Endothelial cell of umbilical vein (primary cell): ENCODE measurements around the gene CALN1. TPM values are rescaled to one million over a fixed set of nuclear protein-coding genes. Genes with fewer than 3 reads are reported as not detected.

ENCODE experiments used
- BruUV-seq: library from RNA; stranded (reverse); fragments of 400-500 nt; replicated peaks from 2 replicates; lab custom pipeline; 2021; lab: Mats Ljungman, UMichigan
- CTCF ChIA-PET: fragments of 300-600, 350-600 bp; sonication (Branson Sonifier 250); formaldehyde crosslinking; loops from one replicate; lab custom pipeline; 2021; ENCODE audit warnings: antibody characterized with exemption, inconsistent platforms; lab: Charles Lee
- POLR2A ChIA-PET: fragments of 300-600, 350-600 bp; sonication (Branson Sonifier 250); formaldehyde crosslinking; loops from one replicate; lab custom pipeline; 2021; ENCODE audit warnings: antibody characterized with exemption, inconsistent platforms; lab: Charles Lee
- DNase-seq: peaks from one replicate; pipeline ENCODE4 v3.0.0-alpha.2; 2011; ENCODE audit warnings: low read depth, low spot score
- FAIRE-seq: peaks from 2 replicates; lab custom pipeline; 2011; peaks lifted over from hg19 to GRCh38; lab: Jason Lieb, UNC
- H2AFZ ChIP-seq: 2 replicates; pipeline ENCODE4 v1.6.0; 2012; ENCODE audit warnings: low read depth, low read length, control low read depth, inconsistent platforms
- H3K27ac ChIP-seq: 2 replicates; pipeline ENCODE4 v1.5.1; 2011; ENCODE audit warnings: low read depth, mild to moderate bottlenecking, control low read depth, low read length, moderate library complexity; ENCODE audit not compliant: insufficient read depth
- H3K27me3 ChIP-seq, 2 experiments: 2 replicates each; pipeline versions ENCODE4 v1.6.0 to v1.6.1; 2011; ENCODE audit warnings: low read length in 2 of 2, mixed read lengths in 1 of 2; ENCODE audit not compliant: control insufficient read depth in 2 of 2, insufficient read depth in 2 of 2
- H3K36me3 ChIP-seq, 2 experiments: 2 replicates in 1 of 2; 3 replicates in 1 of 2; pipeline ENCODE4 v1.5.1; 2011; ENCODE audit warnings: low read length in 2 of 2, mild to moderate bottlenecking in 1 of 2, moderate library complexity in 1 of 2; ENCODE audit not compliant: control insufficient read depth in 2 of 2, insufficient read depth in 2 of 2; ENCODE audit errors: extremely low read depth in 1 of 2
- H3K4me1 ChIP-seq: 3 replicates; pipeline ENCODE4 v1.5.1; 2011; ENCODE audit warnings: mild to moderate bottlenecking, low read length; ENCODE audit not compliant: control insufficient read depth, insufficient read depth; ENCODE audit errors: extremely low read depth
- H3K4me2 ChIP-seq: 2 replicates; pipeline ENCODE4 v1.6.1; 2011; ENCODE audit warnings: low read length, control low read depth, mixed read lengths; ENCODE audit not compliant: insufficient read depth
- H3K4me3 ChIP-seq, 3 experiments: fragments of 200-600 bp in 1 of 3; sonication (generic), shearing (Covaris generic) in 1 of 3; replicated peaks in 1 of 3; 2 replicates each; pipeline ENCODE4 v1.5.1; 2011 to 2016; ENCODE audit warnings: control low read depth in 3 of 3, low read length in 3 of 3, mild to moderate bottlenecking in 2 of 3, inconsistent platforms in 1 of 3, low read depth in 1 of 3, moderate library complexity in 1 of 3; ENCODE audit not compliant: insufficient read depth in 1 of 3
- H3K79me2 ChIP-seq: 2 replicates; pipeline ENCODE4 v1.6.0; 2012; ENCODE audit warnings: low read length, inconsistent platforms; ENCODE audit not compliant: control insufficient read depth, insufficient read depth
- H3K9ac ChIP-seq: replicated peaks from 2 replicates; pipeline ENCODE3; 2011; ENCODE audit warnings: low read length, control low read depth; ENCODE audit not compliant: insufficient read depth; ENCODE audit errors: extremely low read depth
- H3K9me1 ChIP-seq: replicated peaks from 3 replicates; pipeline ENCODE4 v1.6.0; 2011; ENCODE audit warnings: mild to moderate bottlenecking, low read length; ENCODE audit not compliant: control insufficient read depth, insufficient read depth; ENCODE audit errors: extremely low read depth
- H3K9me3 ChIP-seq: replicated peaks from 2 replicates; pipeline ENCODE4 v1.5.1; 2012; ENCODE audit warnings: low read length, inconsistent platforms; ENCODE audit not compliant: control insufficient read depth, insufficient read depth
- H4K20me1 ChIP-seq: replicated peaks from 2 replicates; pipeline ENCODE3; 2011; ENCODE audit warnings: mild to moderate bottlenecking, low read length; ENCODE audit not compliant: control insufficient read depth, insufficient read depth; ENCODE audit errors: extremely low read depth
- CTCF ChIP-seq, 2 donors: IDR thresholded peaks; 1 replicate in 1 of 2; 2 replicates in 1 of 2; pipeline ENCODE4 v1.5.1; 2011; ENCODE audit warnings: low read length in 2 of 2, mild to moderate bottlenecking in 2 of 2, moderate library complexity in 2 of 2, control low read depth in 1 of 2, inconsistent platforms in 1 of 2, low read depth in 1 of 2; ENCODE audit not compliant: insufficient read depth in 1 of 2; ENCODE audit errors: extremely low read depth in 1 of 2
- FOS ChIP-seq: IDR thresholded peaks from 2 replicates; pipeline ENCODE4 v1.6.1; 2011; ENCODE audit warnings: mild to moderate bottlenecking, low read length, moderate library complexity, borderline replicate concordance; ENCODE audit not compliant: insufficient read depth
- GATA2 ChIP-seq: IDR thresholded peaks from 2 replicates; pipeline ENCODE4 v1.7.0; 2011; ENCODE audit warnings: low read depth, mild to moderate bottlenecking, moderate library complexity, mixed read lengths, low read length; ENCODE audit not compliant: insufficient read length, insufficient read depth
- MAX ChIP-seq: IDR thresholded peaks from 2 replicates; pipeline ENCODE4 v1.6.1; 2011; ENCODE audit not compliant: insufficient read depth, insufficient read length
- MYC ChIP-seq: IDR thresholded peaks from one replicate; pipeline ENCODE4 v1.6.1; 2011; ENCODE audit warnings: mild to moderate bottlenecking, low read depth, low read length
- POLR2A ChIP-seq: IDR thresholded peaks from 2 replicates; pipeline ENCODE4 v1.6.1; 2012; ENCODE audit warnings: low read depth, mild to moderate bottlenecking, control low read depth, low read length
- POLR2AphosphoS5 ChIP-seq: IDR thresholded peaks from 2 replicates; pipeline ENCODE4 v1.6.1; 2012; ENCODE audit warnings: low read depth, mild to moderate bottlenecking, control low read depth, low read length, moderate library complexity; ENCODE audit not compliant: insufficient read depth
- dilution Hi-C: fragments of 300-500 bp; cut with MboI; formaldehyde crosslinking; loops from one replicate; pipeline ENCODE4 v1.15.0; 2019; ENCODE audit warnings: low sequenced_read_pairs; ENCODE audit not compliant: extremely low pct_ligation_motif_present
- intact Hi-C: fragments of 100-400 bp; cut with micrococcal nuclease; formaldehyde crosslinking; loops from one replicate; pipeline ENCODE4 v1.10.0; 2022
- polyA plus RNA-seq, 4 experiments: library from polyadenylated mRNA; depleted of rRNA in 3 of 4; stranded (reverse) in 3 of 4; unstranded in 1 of 4; fragments of >200 nt; gene quantifications; 2 replicates each; pipeline versions ENCODE4 v1.2.1 to v1.2.3, GENCODE V29; 2011 to 2012; ENCODE audit warnings: missing spikeins in 1 of 4
- total RNA-seq: library from RNA; stranded (reverse); gene quantifications from 2 replicates; pipeline ENCODE4 v1.2.3, GENCODE V29; 2021

CALN1 gene
- total and polyA plus RNA-seq, 2 donors (not counting 3 experiments of a cell fraction or from before 2014, with no cell fraction given): not detected

GRCh38 chr7:72415586-72415985 lies 3.4 kb upstream of the CALN1 start:
- Histone ChIP-seq H2AFZ (no peak overlapping the region), H3K36me3 (no peaks in the 10 kb centered on the region), H3K79me2 (no peaks in the 10 kb centered on the region), H3K27ac (no peak overlapping the region), H4K20me1 (no peaks in the 10 kb centered on the region), H3K4me2 (no peak overlapping the region), H3K9me1 (no peaks in the 10 kb centered on the region), H3K4me1 (no peaks in the 10 kb centered on the region), H3K4me3 (no peak overlapping the region), H3K9ac (no peak overlapping the region), H3K27me3 (no peaks in the 10 kb centered on the region), H3K9me3 (no peaks in the 10 kb centered on the region)
- FAIRE-seq (no peak), DNase-seq (no peak)
- intact Hi-C loops: no loop called here
- TF ChIP-seq POLR2AphosphoS5 (no peak), GATA2 (no peak), POLR2A (no peak)
- CTCF ChIA-PET: no interaction called here
- BruUV-seq: no TSS peak
- dilution Hi-C loops: no loop called here
- POLR2A ChIA-PET: no interaction called here

GRCh38 chr7:72413886-72414285 lies 1.7 kb upstream of the CALN1 start:
- intact Hi-C loops: no loop called here
- no peak overlapping the region for H3K9ac ChIP-seq
- H3K4me1 ChIP-seq: no peaks in the 10 kb centered on the region
- no peaks in the 10 kb centered on the region for H3K9me1 ChIP-seq
- dilution Hi-C loops: no loop called here
- DNase-seq (no peak), FAIRE-seq (no peak)
- H3K4me3 ChIP-seq: no peak overlapping the region
- H3K27me3 ChIP-seq: no peaks in the 10 kb centered on the region
- H3K9me3 ChIP-seq: no peaks in the 10 kb centered on the region
- ChIA-PET CTCF (no interaction called here), POLR2A (no interaction called here)
- H3K79me2 ChIP-seq: no peaks in the 10 kb centered on the region
- H3K27ac ChIP-seq: no peak overlapping the region
- no peaks in the 10 kb centered on the region for H4K20me1 ChIP-seq
- TF ChIP-seq CTCF (IDR thresholded peaks at IDR 0.05; ENCODE audit: extremely low read depth in 1 of 2, insufficient read depth in 1 of 2, low read depth in 1 of 2, low read length in 2 of 2): no peak
- no peak for TF ChIP-seq MAX
- no peak for TF ChIP-seq FOS
- TF ChIP-seq POLR2AphosphoS5: no peak
- TF ChIP-seq MYC: no peak
- no peaks in the 10 kb centered on the region for H3K36me3 ChIP-seq
- no peak overlapping the region for H3K4me2 ChIP-seq
- H2AFZ ChIP-seq: no peak overlapping the region
- BruUV-seq: no TSS peak
